Esophagus muscularis mucosa (tissue), 4 donors: ENCODE measurements around the gene GMPR. TPM values are rescaled to one million over a fixed set of nuclear protein-coding genes. Genes with fewer than 3 reads are reported as not detected.
A peak's percentile ranks its signal among the peaks of the same experiment; 100 is the strongest.

ENCODE experiments used
- DNase-seq: peaks from one replicate; pipeline ENCODE4 v3.0.0-alpha.2; 2017; ENCODE audit errors: extremely low spot score
- H3K27ac ChIP-seq, 4 donors: fragments of 200-600 bp; sonication (generic); replicated peaks in 1 of 4; 1 replicate in 3 of 4; 2 replicates in 1 of 4; pipeline ENCODE4 v1.5.1; 2016 to 2019; ENCODE audit warnings: mild to moderate bottlenecking in 1 of 4
- H3K27me3 ChIP-seq, 4 donors: fragments of 200-600 bp; sonication (generic); one replicate each; pipeline versions ENCODE4 v1.5.1 to v1.6.0; 2016 to 2019
- H3K36me3 ChIP-seq, 4 donors: fragments of 200-600 bp; sonication (generic); one replicate each; pipeline ENCODE4 v1.5.1; 2016 to 2019
- H3K4me1 ChIP-seq, 4 donors: fragments of 200-600 bp; sonication (generic); one replicate each; pipeline ENCODE4 v1.5.1; 2016 to 2019
- H3K4me3 ChIP-seq, 4 donors: fragments of 200-600 bp; sonication (generic); 1 replicate in 2 of 4; 2 replicates in 2 of 4; pipeline ENCODE4 v1.5.1; 2016 to 2019; ENCODE audit warnings: mild to moderate bottlenecking in 4 of 4, moderate library complexity in 1 of 4
- H3K9me3 ChIP-seq, 4 donors: fragments of 200-600 bp; sonication (generic); 1 replicate in 3 of 4; 2 replicates in 1 of 4; pipeline ENCODE4 v1.5.1; 2016 to 2019
- EP300 ChIP-seq: sonication (generic); formaldehyde crosslinking; IDR thresholded peaks from one replicate; pipeline ENCODE4 v1.6.1; 2017; ENCODE audit warnings: antibody characterized with exemption
- POLR2A ChIP-seq: fragments of 450-650 bp; IDR thresholded peaks from one replicate; pipeline ENCODE4 v1.6.1; 2017; ENCODE audit warnings: antibody characterized with exemption, moderate library complexity, mild to moderate bottlenecking, low read depth
- POLR2AphosphoS5 ChIP-seq, 2 donors: sonication (generic); formaldehyde crosslinking; IDR thresholded peaks; one replicate each; pipeline ENCODE4 v1.6.1; 2017; ENCODE audit warnings: antibody characterized with exemption in 2 of 2
- WGBS: methylation state at CpG from one replicate; pipeline ENCODE4 v1.1.5; 2018; 5-methylcytosine and 5-hydroxymethylcytosine counted together
- intact Hi-C: fragments of 100-400 bp; cut with DNase I; formaldehyde crosslinking; loops from one replicate; pipeline ENCODE4 v1.15.1; 2023
- total RNA-seq, 4 donors: library from RNA; depleted of rRNA; stranded (reverse); fragments of >200 nt; gene quantifications; one replicate each; pipeline versions ENCODE4 v1.1.0 to v1.2.1, GENCODE V29; 2016
- TF ChIP-seq, protein P1 (sequence below), 3 experiments: fragments of 200-600 bp in 2 of 3; fragments of 450-650 bp in 1 of 3; sonication (generic) in 2 of 3; IDR thresholded peaks; one replicate each; pipeline ENCODE4 v1.5.1; 2017 to 2019; ENCODE audit warnings: antibody characterized with exemption in 3 of 3, mild to moderate bottlenecking in 2 of 3, moderate library complexity in 1 of 3

GMPR gene
- total RNA-seq, 4 donors from 2014 or later, result 32.8 to 69.7 (median 52.0) TPM

DNA sequence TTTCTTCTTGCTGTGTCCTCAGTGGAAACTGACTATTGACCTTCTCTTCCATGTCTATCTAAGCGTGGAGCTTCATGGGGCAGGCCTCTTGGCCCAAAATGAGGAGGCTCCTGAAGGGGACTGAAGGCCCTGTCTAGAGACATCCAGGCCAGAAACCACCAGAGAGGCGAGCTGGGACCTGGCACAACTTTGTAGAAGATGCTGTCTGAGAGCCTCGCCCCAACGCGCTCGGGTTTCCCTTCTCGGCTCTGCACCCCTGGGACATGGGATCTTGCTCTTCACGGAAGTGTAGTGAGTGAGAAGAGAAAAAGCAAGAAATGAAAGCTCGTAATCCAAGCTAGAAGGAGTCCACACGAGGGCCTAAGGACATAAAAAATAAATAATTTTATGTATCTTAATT, 96.8 kb downstream of the GMPR start:
- Histone ChIP-seq H3K36me3 (no peaks in the 10 kb centered on the region), H3K4me1 (peaks cover 66 to 75% (median 74%) of the 10 kb centered on the region in 4 donors), H3K27ac (no peak overlapping the region), H3K9me3 (no peaks in the 10 kb centered on the region), H3K4me3 (no peak overlapping the region), H3K27me3 (no peaks in the 10 kb centered on the region)
- TF ChIP-seq, protein P1, sequence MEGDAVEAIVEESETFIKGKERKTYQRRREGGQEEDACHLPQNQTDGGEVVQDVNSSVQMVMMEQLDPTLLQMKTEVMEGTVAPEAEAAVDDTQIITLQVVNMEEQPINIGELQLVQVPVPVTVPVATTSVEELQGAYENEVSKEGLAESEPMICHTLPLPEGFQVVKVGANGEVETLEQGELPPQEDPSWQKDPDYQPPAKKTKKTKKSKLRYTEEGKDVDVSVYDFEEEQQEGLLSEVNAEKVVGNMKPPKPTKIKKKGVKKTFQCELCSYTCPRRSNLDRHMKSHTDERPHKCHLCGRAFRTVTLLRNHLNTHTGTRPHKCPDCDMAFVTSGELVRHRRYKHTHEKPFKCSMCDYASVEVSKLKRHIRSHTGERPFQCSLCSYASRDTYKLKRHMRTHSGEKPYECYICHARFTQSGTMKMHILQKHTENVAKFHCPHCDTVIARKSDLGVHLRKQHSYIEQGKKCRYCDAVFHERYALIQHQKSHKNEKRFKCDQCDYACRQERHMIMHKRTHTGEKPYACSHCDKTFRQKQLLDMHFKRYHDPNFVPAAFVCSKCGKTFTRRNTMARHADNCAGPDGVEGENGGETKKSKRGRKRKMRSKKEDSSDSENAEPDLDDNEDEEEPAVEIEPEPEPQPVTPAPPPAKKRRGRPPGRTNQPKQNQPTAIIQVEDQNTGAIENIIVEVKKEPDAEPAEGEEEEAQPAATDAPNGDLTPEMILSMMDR (IDR thresholded peaks at IDR 0.05), result no peak
- TF ChIP-seq EP300, result no peak
- TF ChIP-seq POLR2AphosphoS5 (IDR thresholded peaks at IDR 0.05), result no peak
- no peak for TF ChIP-seq POLR2A
- no peak for DNase-seq
- intact Hi-C loops, result loop anchor here (10.0 kb wide), 1 partner anchor 630 kb away; no protein-coding TSS in a partner anchor
- WGBS, result 91% methylated on average over 10 of the region's 10 CpGs

DNA sequence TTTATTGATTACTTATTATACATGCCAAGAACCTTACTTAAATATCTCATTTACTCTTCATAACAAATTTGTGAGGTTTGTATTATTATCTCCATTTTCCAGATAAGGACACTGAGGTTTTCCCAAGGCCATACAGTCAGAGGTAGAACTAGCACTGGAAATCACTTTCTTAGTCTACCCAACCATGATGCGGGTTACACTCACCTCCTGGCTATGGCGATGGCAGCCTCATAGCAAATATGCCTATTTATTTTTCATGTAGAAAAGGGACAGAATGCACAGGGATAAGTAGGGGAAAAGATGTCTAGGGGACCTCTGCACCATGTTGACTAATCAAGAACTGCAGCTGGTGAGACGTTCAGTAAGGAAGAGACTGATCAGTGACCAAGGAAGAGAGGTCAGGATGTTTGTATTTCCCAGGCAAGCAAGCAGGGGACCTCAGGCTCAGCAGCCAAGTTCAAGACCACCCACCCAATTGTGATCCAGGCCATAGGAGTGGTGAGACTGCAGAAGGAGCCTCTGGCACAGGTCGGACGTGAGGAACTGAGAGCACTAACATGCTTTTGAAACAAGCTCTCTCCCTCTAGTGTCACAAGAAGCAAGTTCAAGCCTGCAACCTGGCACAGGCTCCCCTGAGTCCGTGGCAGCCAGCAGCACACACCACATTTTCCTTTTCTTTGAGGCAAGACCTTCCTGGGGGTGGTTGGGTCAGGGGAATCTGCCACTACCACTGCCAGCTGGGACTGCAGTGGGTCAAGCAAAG, 97.8 kb downstream of the GMPR start:
- H3K36me3 ChIP-seq, result no peaks in the 10 kb centered on the region
- H3K9me3 ChIP-seq, result no peaks in the 10 kb centered on the region
- intact Hi-C loops, result loop anchor here (10.0 kb wide), 1 partner anchor 629 kb away; no protein-coding TSS in a partner anchor
- 100% methylated on average over 3 of the region's 6 CpGs for WGBS
- no peak overlapping the region for H3K27ac ChIP-seq
- H3K4me1 ChIP-seq, result peaks cover 66 to 73% (median 71%) of the 10 kb centered on the region in 4 donors
- TF ChIP-seq POLR2A (no peak), POLR2AphosphoS5 (IDR thresholded peaks at IDR 0.05) (no peak), EP300 (no peak)
- TF ChIP-seq, protein P1 (IDR thresholded peaks at IDR 0.05), result no peak
- DNase-seq, result no peak
- H3K4me3 ChIP-seq, result no peak overlapping the region
- no peaks in the 10 kb centered on the region for H3K27me3 ChIP-seq

DNA sequence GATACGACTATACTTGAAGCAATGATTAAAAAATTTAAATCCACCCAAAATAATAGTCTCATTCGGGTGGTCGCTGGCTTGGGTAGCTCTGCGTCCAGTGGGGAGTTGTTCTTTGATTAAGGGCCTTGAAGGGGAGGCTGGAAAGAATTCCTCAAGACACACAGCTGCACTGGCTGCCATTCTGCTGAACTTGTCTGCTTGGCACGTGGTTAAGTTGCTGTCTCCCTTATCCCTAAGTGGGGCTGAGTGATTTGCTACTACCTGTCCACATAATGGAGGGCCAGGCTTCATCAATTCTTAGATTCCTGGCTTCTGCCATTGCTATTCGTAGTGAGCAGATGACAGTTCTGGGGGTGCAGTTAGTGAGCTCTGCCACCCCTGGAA, 98.5 kb downstream of the GMPR start:
- Histone ChIP-seq H3K27me3 (no peaks in the 10 kb centered on the region), H3K9me3 (no peaks in the 10 kb centered on the region), H3K4me3 (no peak overlapping the region), H3K36me3 (no peaks in the 10 kb centered on the region), H3K4me1 (peaks cover 60 to 66% (median 65%) of the 10 kb centered on the region in 4 donors), H3K27ac (peak overlapping the region in 1 of 4 donors; percentile 45)
- no peak for DNase-seq
- intact Hi-C loops, result loop anchor here (10.0 kb wide), 1 partner anchor 628 kb away; no protein-coding TSS in a partner anchor
- TF ChIP-seq, protein P1 (IDR thresholded peaks at IDR 0.05), result no peak
- TF ChIP-seq POLR2A (no peak), POLR2AphosphoS5 (IDR thresholded peaks at IDR 0.05) (no peak)
- WGBS, result 65% methylated on average over 6 of the region's 6 CpGs

DNA sequence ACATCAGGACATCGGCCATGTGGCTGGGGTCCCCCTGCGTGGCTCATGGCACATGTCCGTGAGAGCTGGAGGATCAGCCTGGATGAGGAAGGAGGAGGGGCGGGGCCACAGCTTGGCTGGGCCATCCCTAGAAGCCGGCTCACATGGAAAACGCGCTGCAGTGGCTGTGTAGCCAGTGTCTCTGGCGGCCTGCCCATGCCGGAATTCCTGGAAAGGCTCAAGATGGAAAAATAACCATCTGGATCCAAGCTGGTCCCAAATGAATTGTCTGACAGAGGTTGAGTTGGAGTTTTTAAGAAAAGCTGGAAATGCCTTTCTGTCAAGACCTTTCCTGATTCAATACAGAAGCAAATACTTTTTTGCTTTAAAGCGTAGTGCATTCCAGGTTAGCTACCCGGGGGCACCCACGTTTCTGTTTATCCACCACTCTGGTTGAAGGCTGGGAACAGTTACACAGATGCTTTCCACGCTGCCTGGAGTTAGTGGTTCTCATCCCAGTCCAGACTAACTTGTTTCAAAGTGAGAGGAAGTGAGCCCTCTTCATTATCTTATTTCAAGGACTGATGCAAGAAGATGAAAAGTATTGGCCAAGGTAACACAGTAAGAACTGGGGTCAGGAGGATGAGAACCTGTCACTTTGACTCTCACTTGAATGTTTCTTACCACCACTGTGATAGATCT, 99.0 kb downstream of the GMPR start:
- WGBS, result 6% methylated on average over 11 of the region's 13 CpGs
- H3K36me3 ChIP-seq, result no peaks in the 10 kb centered on the region
- H3K4me3 ChIP-seq, result no peak overlapping the region
- TF ChIP-seq, protein P1 (IDR thresholded peaks at IDR 0.05), result no peak
- no peak for TF ChIP-seq EP300
- TF ChIP-seq POLR2A, result no peak
- TF ChIP-seq POLR2AphosphoS5 (IDR thresholded peaks at IDR 0.05), result peak; percentile 69 to 83
- peak; percentile 96 for DNase-seq
- peaks cover 56 to 62% (median 61%) of the 10 kb centered on the region in 4 donors for H3K4me1 ChIP-seq
- H3K27ac ChIP-seq, result peak overlapping the region in 3 of 4 donors; percentile 32 to 52 (median 45)
- no peaks in the 10 kb centered on the region for H3K9me3 ChIP-seq
- intact Hi-C loops, result loop anchor here (10.0 kb wide), 1 partner anchor 627 kb away; no protein-coding TSS in a partner anchor
- H3K27me3 ChIP-seq, result no peaks in the 10 kb centered on the region
